Mammary epithelial cell (primary cell): ENCODE data around the gene PRR30.

Experiments
- CTCF ChIP-seq, 2 donors: IDR thresholded peaks in 1 of 2; conservative IDR thresholded peaks in 1 of 2; 2 replicates each; pipeline ENCODE4 v1.5.1; 2011 to 2012; ENCODE audit warnings: inconsistent platforms in 2 of 2, low read length in 2 of 2, mild to moderate bottlenecking in 2 of 2, control low read depth in 1 of 2, low read depth in 1 of 2; ENCODE audit not compliant: insufficient read depth in 1 of 2; ENCODE audit errors: extremely low read depth in 1 of 2
- EZH2 ChIP-seq: IDR thresholded peaks from 2 replicates; pipeline ENCODE4 v1.6.1; 2012; ENCODE audit warnings: low read length, inconsistent platforms, borderline replicate concordance

GRCh38 chr2:27096748-27097297, 42.4 kb downstream of the PRR30 start:
- no peak for TF ChIP-seq CTCF (conservative IDR thresholded peaks at IDR 0.05 in 1 of 2, IDR thresholded peaks at IDR 0.05 in 1 of 2; ENCODE audit: extremely low read depth in 1 of 2, insufficient read depth in 1 of 2, low read depth in 1 of 2, low read length in 2 of 2)
- TF ChIP-seq EZH2, result no peak
